AG04450 (cell line): Measurements from ENCODE around the gene KTN1. TPM values are rescaled to one million over a fixed set of nuclear protein-coding genes. Genes with fewer than 3 reads are reported as not detected.

Experiments
- CTCF ChIA-PET: fragments of 300-600, 350-600 bp; formaldehyde crosslinking; extraction: SDS; loops from one replicate; lab custom pipeline; 2022; ENCODE audit warnings: antibody characterized with exemption, inconsistent platforms; lab: Charles Lee
- POLR2A ChIA-PET: fragments of 350-600 bp; formaldehyde crosslinking; extraction: SDS; loops from one replicate; lab custom pipeline; 2021; ENCODE audit warnings: antibody characterized with exemption, inconsistent platforms; lab: Yijun Ruan, JAX
- DNase-seq: peaks from one replicate; pipeline ENCODE4 v3.0.0-alpha.2; 2011; ENCODE audit warnings: low read depth, low spot score
- H3K27ac ChIP-seq: one replicate; pipeline ENCODE4 v1.5.1; 2012; ENCODE audit warnings: low read depth, low read length, control low read depth
- H3K27me3 ChIP-seq: one replicate; pipeline ENCODE4 v1.6.0; 2012; ENCODE audit warnings: low read length; ENCODE audit not compliant: control insufficient read depth, insufficient read depth
- H3K4me3 ChIP-seq: 2 replicates; pipeline ENCODE4 v1.5.1; 2011; ENCODE audit warnings: mild to moderate bottlenecking, low read depth, low read length, control low read depth
- H3K9me3 ChIP-seq: 2 replicates; pipeline ENCODE4 v1.5.1; 2012; ENCODE audit warnings: low read length; ENCODE audit not compliant: control insufficient read depth, insufficient read depth
- CTCF ChIP-seq: IDR thresholded peaks from 2 replicates; pipeline ENCODE4 v1.5.1; 2011; ENCODE audit warnings: low read depth, low read length, control low read depth, inconsistent platforms
- polyA plus RNA-seq: library from polyadenylated mRNA; depleted of rRNA; stranded (reverse); fragments of >200 nt; gene quantifications from 2 replicates; pipeline ENCODE4 v1.2.3, GENCODE V29; 2011; rRNA removed
- small RNA-seq: library from RNA; depleted of rRNA; stranded (forward); fragments of <200 nt; gene quantifications from one replicate; pipeline ENCODE3, GENCODE V24; 2012; ENCODE audit warnings: low read depth; ENCODE audit not compliant: insufficient read length

KTN1 gene
- polyA plus RNA-seq, 1 experiment, result 129 TPM

GRCh38 chr14:55730592-55731310 lies 150.7 kb downstream of the KTN1 start:
- ChIA-PET POLR2A (no interaction called here), CTCF (interaction anchor here (0.8 to 5.9 kb wide), 14 partner anchors 8 to 756 kb away, joined by 3 to 59 read pairs (median 5); no protein-coding TSS in a partner anchor)
- no peaks in the 10 kb centered on the region for H3K9me3 ChIP-seq
- no peak for TF ChIP-seq CTCF
- no peaks in the 10 kb centered on the region for H3K27me3 ChIP-seq
- H3K4me3 ChIP-seq, result no peak overlapping the region
- DNase-seq, result no peak
- H3K27ac ChIP-seq, result no peak overlapping the region

GRCh38 chr14:55731311-55731872 lies 151.4 kb downstream of the KTN1 start:
- no peaks in the 10 kb centered on the region for H3K9me3 ChIP-seq

GRCh38 chr14:55731881-55732498 lies 152.0 kb downstream of the KTN1 start:
- no peak overlapping the region for H3K27ac ChIP-seq
- POLR2A ChIA-PET, result interaction anchor here (0.7 kb wide), 1 partner anchor 608 kb away, joined by 3 read pairs; no protein-coding TSS in a partner anchor
- CTCF ChIA-PET, result interaction anchor here (0.7 to 5.9 kb wide), 29 partner anchors 8 to 755 kb away, joined by 3 to 59 read pairs (median 3); no protein-coding TSS in a partner anchor
- no peaks in the 10 kb centered on the region for H3K27me3 ChIP-seq
- no peak for DNase-seq
- H3K4me3 ChIP-seq, result no peak overlapping the region
- no peaks in the 10 kb centered on the region for H3K9me3 ChIP-seq
- peak; percentile 66 for TF ChIP-seq CTCF

More at GRCh38 chr14:55731311-55731872, 151.4 kb downstream of the KTN1 start:
- DNase-seq, result no peak
- CTCF ChIA-PET, result interaction anchor here (0.7 to 5.9 kb wide), 26 partner anchors 12 to 756 kb away, joined by 3 to 59 read pairs (median 4); no protein-coding TSS in a partner anchor
- Histone ChIP-seq H3K27me3 (no peaks in the 10 kb centered on the region), H3K4me3 (no peak overlapping the region), H3K27ac (no peak overlapping the region)
- no peak for TF ChIP-seq CTCF
- POLR2A ChIA-PET, result interaction anchor here (0.7 kb wide), 1 partner anchor 608 kb away, joined by 3 read pairs; no protein-coding TSS in a partner anchor

GRCh38 chr14:55733599-55733998 lies 153.6 kb downstream of the KTN1 start:
- H3K27ac ChIP-seq, result no peak overlapping the region
- no peaks in the 10 kb centered on the region for H3K9me3 ChIP-seq
- no peaks in the 10 kb centered on the region for H3K27me3 ChIP-seq
- H3K4me3 ChIP-seq, result no peak overlapping the region
- CTCF ChIA-PET, result interaction anchor here (0.7 to 5.9 kb wide), 6 partner anchors 9 to 754 kb away, joined by 4 to 59 read pairs (median 8); no protein-coding TSS in a partner anchor
- no peak for DNase-seq
- POLR2A ChIA-PET, result no interaction called here
- no peak for TF ChIP-seq CTCF

Small RNA genes lying within 50 kb of the gene (small RNA-seq; reads per million reads assigned to genes)
- not detected for gene RF00019

Other genes starting within 250 kb of the KTN1 start
- gene ATG14, start 168.4 kb upstream of the KTN1 start, polyA plus RNA-seq, result 12.2 and 14.9 TPM in 2 replicates
- gene TBPL2, start 139.6 kb upstream of the KTN1 start, polyA plus RNA-seq, result not detected in 2 replicates